RPMI8226 (cell line): ENCODE data around the gene MALRD1.

Experiments
- DNase-seq: peaks from one replicate; pipeline ENCODE4 v3.0.0-alpha.2; 2015

The MALRD1 gene

DNA sequence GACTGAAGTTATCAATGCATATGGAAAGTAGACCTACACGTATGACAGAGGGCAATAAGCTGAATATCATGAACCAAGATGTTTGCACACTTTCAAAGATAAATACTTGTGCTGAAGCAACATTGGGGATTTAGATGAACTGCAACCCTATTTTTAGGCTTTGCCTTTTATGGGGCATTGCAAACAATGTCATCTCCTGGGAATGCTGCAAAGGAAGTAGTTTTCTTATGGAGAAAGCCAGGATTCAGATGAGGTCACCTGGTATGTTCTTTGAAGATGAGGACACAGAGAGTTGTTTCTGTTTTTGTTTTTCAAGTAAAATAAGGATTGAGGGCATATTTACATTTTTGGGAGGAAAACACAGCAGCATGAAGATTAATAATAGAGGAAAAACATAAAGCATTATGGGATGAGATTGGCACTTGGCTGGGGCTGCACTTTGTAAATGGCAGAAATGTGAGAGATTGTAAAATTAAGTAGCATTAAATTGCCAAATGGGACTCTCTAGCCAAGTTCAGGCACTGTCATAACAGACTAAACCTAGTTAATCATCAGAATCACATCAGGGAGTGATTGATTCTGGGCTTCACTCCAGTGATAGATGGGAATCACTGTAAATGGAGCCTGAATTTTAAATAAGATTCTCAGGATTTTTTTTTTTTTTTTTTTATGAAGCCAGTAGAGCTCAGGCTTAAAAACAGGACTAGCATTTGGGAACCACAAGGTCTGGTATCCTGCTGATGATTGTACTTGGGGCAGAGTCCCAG, 63.1 kb downstream of the MALRD1 start:
- DNase-seq = no peak

DNA sequence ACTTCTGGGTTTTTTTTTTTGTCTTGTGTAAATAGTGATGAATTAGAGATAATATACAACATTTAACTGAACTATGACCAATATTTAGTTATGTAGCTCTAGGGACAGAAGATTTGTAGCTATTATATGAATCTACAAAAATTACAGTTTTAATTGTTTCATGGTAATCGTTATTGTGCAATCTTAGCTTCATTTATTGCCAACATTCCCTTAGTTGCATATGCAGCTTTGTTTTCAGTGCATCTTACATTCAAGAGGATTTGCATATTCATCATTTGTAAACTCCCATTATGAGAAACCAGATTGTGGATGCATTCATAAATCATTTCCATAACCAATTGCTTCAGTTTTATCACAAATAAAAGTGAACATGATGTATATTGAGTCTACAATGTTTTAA, 68.8 kb downstream of the MALRD1 start:
- no peak for DNase-seq

DNA sequence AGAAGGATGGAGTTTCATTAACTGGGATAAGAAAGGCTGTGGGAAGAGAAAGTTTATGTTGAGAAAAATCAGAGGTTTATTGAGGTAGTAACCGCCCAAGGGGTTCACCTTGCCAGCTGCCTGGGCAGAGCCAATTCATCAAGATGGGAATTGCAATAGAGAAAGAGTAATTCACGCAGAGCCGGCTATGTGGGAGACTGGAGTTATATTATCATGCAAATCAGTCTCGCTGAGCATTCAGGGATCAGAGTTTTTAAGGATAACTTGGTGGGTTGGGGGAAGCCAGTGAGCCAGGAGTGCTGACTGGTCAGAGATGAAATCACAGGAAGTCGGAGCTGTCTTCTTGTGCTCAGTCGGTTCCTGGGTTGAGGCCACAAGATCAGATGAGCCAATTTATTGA, 70.6 kb downstream of the MALRD1 start:
- DNase-seq = no peak

DNA sequence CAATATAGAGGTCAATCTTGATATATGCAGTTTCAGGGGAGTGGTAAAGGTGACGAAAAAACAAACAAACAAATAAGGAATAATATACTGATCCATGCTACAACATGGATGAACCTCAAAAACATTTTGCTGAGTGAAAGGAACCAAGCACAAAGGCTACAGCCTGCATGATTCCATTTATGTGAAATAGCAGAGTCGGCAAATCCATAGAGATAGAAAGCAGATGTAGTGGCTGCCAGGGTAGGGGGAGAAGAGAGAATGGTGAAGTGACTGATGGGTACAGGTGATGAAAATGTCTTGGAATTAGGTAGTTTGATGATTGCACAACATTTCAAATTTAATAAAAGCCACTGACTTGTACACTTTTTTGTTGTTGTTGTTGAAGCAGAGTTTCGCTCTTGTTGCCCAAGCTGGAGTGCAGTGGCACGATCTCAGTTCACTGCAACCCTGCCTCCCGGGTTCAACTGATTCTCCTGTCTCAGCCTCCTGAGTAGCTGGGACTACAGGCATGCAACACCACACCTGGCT, 71.8 kb downstream of the MALRD1 start:
- no peak for DNase-seq

DNA sequence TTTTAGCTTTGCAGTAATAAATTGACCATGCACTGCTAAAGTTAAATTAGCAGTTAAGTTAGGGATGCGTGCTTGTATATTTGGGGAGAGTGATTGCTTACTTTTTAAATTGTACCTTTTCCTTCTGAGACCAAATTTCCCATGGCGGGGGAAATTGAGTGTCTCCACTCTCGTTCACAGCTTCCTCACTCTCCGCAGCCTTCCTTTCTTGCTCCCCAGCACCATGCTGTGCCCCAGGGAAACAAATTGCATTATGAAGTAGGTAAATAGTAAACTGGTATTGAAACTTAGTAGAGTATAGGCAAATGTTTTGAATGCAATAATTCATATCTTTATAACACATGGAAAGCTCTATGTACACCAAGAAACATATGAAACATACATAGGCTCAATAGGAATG, 85.4 kb downstream of the MALRD1 start:
- no peak for DNase-seq

DNA sequence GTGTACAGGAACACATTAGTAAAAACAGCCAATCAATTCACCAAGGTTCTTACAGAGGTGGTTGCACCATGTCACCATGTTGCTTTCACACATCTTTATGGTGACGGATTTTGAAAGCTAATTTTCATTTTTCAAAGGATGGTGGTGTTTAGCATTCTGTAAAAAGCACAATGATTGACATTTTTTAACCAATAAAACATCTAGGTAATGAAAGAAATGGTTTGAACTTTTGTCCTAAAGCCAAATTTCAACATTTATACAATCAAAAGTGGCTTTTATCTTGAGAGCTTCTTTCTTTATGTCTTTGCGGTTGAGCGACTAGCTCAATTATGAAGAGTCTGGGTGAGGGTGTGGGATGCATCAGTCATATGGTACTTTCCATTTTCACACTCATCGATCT, 94.4 kb downstream of the MALRD1 start:
- DNase-seq = no peak

DNA sequence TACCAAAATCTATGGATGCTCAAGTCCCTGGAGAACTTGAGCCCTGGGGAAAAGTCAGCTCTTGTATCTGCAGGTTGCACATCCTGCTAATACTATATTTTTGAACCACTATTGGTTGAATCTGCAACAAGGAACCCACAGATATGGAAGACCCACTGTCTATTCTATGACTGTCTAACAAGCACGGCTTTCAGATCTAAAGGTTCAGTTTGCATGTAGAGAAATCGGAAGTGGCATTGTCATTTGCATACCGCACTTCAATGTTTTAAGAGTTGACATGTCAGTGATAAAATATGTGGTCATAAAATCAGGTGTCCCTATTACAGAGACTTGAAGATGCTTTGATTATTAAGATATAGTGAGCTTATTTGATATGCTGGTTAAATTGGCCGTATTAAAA, 95.6 kb downstream of the MALRD1 start:
- DNase-seq = no peak

DNA sequence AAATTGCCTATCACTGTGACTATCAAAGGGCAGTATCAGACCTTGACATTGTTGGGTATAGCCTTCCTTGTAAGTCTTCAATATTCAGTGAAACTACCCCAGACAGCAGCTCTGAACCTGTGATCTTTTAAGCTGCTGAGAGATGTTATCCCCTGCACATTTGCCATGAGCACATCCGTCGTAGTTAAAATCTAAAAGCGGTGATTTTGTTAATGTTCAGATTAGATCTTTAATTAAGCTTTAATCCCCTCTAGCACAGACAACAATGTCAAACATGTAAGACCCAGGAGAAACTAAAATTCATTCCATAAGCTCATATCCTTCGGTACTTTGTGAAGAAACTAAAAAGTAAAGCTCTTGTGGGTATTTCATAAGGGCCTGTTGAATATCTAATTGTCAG, 105.8 kb downstream of the MALRD1 start:
- no peak for DNase-seq

DNA sequence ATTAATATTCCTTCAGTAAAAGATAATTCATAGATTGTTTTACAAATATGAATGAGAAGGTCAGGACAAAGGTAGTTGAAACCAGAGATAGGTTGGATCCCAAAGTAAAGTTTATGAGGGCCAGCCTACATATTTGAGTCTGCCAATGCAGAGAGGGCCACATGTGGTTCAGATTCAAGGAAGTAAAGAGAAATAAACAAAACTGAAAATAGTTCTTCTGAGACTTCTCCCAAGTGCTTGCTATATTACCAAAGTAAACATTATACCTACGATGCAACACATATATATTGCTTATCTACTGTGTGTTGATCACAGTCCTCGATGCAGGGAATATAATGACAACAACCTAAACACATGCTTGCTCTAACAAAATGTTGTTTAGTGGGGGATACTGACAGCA, 109.8 kb downstream of the MALRD1 start:
- DNase-seq = no peak

DNA sequence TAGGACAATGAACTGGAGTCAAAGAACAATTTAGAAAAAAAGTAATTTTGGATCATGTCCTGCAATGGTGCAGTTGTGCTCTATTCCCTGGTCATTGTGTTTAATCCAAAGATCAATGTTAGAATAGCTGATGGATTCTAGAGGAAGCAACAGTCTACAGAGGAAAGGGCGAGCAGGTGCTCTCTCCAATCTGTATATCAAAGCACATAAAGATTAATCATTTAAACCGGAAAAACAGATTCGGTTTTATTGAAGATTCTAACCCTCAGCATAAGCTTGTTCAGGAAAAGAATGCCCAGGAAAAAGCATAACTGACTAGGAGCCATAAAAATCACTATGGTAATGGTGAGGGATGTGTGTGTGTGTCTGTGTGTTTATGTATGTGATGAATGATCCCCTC, 110.3 kb downstream of the MALRD1 start:
- DNase-seq = no peak

DNA sequence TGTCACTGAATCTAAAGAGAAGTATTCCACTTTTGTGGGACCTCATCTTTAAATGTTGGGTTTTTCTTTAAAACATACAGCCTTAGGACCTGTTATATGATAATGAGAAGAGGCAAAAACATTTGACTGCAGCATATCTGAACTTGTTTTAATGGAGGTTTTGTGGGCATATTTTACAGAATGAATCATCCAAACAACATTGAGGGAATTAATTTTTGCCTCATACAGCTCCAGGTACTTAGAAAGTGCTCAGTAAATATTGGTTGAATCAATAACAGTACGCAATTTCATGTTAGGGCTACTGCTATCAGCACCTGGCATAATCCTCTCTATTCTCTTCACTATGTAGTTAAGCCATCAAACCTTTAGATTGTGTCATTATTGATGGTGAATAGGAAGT, 115.9 kb downstream of the MALRD1 start:
- no peak for DNase-seq

DNA sequence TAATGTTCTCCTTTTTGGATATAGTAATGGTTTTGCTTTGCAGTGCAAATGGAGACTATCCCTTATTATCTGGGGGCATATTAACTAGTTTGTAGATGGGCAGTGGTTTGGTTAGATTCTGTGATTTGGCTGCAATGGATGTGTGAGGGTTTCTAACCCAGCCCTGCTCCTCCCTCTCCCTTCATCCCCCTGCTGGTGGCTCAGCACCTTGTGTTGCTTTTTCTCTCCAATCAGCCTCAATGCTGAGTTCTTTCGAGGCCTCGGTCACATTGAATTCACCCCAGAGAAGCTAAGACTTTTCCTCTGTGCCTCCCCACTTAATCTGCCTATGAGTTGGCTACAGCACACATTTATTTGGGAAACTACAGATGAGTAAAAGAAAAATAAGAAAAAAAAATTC, 120.0 kb downstream of the MALRD1 start:
- no peak for DNase-seq

DNA sequence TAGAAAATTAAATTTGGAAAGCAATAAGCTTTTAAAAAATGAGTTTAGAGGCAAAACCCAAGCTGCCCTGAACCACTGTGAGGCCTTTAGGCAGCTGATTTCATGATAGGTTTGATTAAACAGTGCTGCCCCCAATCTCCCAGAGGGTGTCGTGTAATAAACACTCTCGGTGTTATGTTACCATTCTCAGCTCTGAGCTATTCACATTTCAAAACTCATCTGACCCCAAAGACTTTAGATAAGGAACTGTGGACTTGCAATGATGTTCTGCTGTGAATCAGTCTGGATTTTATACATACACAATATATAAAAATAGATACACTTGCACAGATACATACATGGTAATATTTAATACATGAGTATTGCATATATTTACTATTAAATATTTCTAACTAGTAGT, 120.4 kb downstream of the MALRD1 start:
- no peak for DNase-seq

DNA sequence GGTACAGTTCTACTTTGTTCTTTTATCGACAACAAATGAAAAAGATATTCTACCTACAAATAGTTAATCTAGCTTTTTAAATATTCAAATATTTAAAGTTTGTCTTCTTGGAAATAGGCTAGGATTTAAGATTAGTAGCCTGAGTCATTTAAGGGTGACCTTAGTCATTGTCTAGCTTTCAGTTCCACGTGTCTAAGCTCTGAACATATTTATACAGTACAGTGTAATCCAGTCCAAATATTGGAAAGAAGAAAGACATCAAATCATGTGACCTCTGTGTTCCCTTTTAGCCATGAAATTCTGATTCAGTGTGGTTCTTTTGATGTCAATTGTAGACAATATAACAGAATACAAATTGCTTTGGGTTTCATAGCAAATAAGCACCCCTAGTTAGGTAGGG, 121.1 kb downstream of the MALRD1 start:
- no peak for DNase-seq

DNA sequence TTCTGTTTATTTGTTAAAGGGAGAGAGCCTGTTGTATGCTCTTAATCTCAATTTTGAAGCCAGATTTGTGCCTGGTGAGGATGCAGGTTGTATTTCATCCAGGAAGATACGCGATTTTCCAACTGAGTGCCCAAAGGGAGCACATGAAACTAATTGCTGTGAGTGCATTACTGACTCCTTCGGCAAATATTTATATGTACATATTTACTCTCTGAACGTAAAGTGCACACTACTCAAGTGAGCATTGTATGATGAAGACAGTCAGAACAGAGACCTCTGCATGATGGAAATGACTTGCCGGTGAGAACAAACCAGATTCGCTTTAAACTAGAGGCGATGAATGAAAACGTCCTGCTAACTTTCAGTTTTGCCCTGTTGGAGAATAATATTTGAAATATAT, 130.1 kb downstream of the MALRD1 start:
- DNase-seq = no peak

DNA sequence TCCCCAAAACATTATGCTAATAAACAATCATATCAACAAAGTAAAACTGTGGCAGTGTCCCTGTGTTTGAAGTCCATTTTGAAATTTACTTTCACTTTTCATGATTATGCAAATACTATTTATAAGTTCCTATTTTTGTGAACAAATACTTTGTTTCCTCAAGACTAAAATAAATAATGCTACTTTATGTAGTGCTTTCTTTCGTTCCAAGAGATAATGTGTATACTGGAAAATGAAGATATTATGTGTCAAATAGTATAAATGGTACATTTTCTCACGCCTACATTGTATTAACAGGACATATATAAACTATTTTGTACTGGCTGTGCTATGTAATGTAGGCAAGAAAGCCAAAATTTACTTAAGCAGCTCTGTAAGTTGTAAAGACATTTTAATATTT, 136.3 kb downstream of the MALRD1 start:
- no peak for DNase-seq

DNA sequence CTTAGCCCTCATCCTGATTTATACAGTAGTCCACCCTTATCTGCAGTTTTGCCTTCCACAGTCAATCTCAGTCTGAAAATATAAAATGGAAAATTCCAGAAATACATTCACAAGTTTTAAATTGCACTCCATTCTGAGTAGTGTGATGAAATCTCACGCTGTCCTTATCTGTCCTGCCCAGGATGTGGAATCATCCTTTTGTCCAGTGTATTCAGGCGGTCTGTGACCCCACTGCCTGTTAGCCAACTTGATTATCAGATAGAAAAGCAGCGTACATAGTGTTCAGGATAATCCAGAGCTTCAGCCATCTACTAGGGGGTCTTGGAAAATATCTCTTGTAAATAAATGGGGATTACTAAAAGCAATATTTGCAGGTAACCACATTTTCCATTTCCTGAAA, 146.3 kb downstream of the MALRD1 start:
- DNase-seq = no peak

DNA sequence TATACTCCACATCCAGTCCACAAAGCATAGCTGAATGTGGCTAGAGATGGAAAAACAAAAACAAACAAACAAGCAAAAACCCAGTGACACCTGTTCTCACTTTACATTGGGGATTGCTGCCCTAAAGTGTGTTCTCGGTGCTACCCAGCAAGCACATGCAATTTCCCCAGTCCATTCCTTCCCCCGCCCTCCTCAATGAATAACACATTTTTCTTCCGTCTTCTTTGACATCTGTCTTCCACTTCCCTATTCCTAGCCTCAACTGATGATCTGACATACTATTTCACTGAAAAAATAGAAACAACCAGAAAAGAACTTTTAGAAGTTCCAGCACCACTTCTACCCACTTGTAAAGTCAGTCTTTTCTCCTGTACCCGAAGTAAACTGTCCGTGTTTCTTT, 147.1 kb downstream of the MALRD1 start:
- no peak for DNase-seq

DNA sequence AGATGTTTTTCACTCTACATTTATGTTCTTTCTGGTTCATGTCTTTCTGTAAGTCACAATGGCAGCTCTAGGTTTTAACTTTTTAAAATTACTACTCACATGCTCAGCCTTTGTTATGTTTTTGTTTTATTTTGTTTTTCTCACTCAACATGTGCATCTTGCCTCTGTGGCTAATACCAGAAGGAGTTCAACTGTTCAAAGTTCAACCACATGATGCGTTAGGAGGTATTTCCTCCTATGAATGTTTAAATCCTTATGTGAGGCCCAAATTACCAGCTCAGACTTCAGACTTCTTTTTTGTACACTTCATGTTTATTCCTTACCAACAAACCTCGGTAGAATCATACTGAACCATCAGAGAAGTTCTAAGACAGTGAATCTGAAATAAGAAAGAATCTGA, 151.6 kb downstream of the MALRD1 start:
- no peak for DNase-seq

DNA sequence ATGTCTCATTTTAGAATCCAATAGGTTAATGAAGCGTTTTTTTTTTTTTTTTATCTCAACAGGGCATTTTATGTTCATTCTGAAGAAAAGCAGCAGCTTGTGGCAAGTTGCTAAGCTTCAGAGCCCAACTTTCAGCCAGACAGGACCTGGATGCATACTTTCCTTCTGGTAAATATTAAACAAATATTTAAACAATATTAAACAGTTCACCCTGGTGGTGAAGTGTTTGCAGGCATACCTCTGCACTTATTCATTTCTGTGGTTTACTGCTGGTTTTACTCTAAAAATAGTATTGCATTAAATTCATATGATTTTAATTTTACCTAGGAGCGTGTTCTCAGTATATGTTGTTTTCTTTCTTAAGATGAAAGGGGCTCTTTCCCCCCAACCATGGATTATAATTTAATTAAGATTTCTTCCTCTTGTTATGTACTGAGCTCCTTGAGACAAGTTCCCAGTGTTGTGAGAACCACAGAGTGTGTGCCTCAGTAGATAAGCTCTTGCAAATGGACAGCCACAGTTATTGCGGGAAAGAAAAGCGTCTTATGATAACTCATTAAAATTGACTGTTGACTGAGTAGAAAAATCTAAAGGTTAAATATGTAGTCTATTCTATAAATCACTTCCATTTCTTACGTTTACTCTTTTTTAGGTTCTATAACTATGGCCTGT, 155.8 kb downstream of the MALRD1 start:
- DNase-seq = no peak

DNA sequence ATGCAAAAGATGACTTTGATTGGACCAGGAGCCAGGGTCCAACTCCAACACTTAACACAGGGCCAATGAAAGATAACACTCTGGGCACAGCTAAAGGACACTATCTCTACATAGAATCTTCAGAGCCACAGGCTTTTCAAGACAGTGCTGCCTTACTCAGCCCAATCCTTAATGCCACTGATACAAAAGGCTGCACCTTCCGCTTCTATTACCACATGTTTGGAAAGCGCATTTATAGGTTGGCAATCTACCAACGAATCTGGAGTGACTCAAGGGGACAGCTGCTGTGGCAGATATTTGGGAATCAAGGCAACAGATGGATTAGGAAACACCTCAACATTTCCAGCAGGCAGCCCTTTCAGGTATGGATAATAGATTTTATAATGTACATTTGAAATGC, 160.7 kb downstream of the MALRD1 start:
- DNase-seq = no peak

DNA sequence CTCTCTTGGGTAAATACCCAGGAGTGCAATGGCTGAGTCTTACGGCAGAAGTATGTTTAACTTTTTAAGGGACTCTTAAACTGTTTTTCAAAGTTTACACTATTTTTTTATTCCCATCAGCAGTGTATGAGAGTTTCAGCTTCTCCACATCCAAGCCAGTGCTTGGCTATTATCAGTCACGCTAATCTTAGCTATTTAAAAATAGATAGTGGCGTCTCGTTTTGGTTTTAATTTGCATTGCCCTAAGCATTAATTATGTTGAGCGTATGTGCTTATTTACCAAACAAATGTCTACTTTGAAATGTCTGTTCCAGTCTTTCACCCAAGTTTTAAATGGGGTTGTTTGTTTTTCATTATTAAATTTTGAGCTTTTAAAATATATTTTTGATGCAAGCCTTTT, 164.0 kb downstream of the MALRD1 start:
- DNase-seq = no peak

DNA sequence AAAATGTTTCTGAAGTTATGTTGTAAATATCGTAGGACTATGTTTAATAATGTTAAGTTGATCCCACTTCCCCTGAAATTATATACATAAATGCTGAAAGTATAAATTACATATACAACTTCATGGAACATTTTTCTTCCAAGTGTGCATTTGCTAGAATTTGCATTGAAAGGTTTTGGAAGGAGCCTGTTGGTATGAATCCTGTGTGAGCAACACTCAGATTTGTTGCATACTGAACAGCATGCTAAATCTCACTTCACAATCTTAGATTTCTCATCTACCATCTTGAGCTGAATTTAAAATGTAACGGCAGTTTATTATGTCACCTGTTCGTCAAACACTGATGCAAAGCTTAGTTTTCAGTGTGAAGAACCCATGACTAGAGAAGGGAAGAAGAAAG, 172.6 kb downstream of the MALRD1 start:
- DNase-seq = no peak

DNA sequence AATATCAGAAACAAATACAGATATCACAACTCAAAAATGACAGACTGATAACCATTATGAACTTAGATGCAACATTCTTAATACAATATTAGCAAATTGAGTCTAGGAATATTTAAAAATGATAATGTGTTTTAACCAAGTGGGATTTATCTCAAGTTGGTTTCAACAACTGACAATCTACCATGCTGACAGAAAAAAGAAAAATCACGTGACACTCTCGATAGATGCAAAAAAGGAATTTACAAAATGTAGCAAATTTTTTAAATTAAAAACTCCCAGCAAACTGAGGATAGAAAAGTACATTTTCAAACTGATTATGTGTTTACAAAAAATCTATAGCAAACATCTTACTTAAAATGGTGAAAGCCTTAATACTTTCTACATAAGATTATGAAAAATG, 177.4 kb downstream of the MALRD1 start:
- no peak for DNase-seq

DNA sequence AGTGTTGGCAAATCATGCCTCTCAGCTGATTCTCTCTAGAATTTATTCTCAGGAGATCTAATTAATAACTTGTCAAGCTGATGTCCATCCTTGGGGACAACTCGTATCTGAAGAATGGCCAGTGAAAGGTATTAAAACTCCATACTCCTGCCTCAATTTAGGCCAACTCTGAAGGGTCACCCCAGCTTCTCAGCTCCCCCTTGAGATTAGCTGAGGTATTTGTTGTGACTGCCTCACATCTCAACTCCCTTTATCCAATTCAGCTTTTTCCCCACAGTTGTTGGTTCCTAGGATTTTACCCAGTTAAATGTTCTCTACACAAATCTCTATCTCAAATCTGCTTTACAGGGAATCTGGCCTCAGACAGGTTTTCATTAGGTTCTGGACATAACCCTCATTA, 182.4 kb downstream of the MALRD1 start:
- DNase-seq = no peak
